D341Med (cell line): ENCODE measurements around the gene SYCE3.
A peak's percentile ranks its signal among the peaks of the same experiment; 100 is the strongest.
"Not testable (repeated sequence)": the region's sequence is repeated elsewhere in the genome, so short reads cannot be mapped to it uniquely, and the experiment has no call there.

ENCODE experiments used
- DNase-seq: peaks from one replicate; pipeline ENCODE4 v3.0.0; 2012; ENCODE audit warnings: low spot score

SYCE3 gene

GRCh38 chr22:50562523-50563412 is at the start of gene SYCE3:
SYCE3 (minus strand) TSS chr22:50562919; CDS start chr22:50556405, 6,514 bp downstream.
- peak; percentile 97 for DNase-seq

GRCh38 chr22:50612168-50612527 is 49.4 kb upstream of the SYCE3 start:
- DNase-seq, result no peak

GRCh38 chr22:50611341-50612060 is 48.8 kb upstream of the SYCE3 start:
- DNase-seq, result no peak

GRCh38 chr22:50610581-50610980 is 47.9 kb upstream of the SYCE3 start:
- no peak for DNase-seq

- no peak for DNase-seq
These were observed 47.3 kb upstream of the SYCE3 start for GRCh38 chr22:50610041-50610451.

GRCh38 chr22:50609599-50609998 is 46.9 kb upstream of the SYCE3 start:
- DNase-seq, result no peak

GRCh38 chr22:50608996-50609395 is 46.3 kb upstream of the SYCE3 start:
- DNase-seq, result no peak

GRCh38 chr22:50608058-50608840 is 45.5 kb upstream of the SYCE3 start:
- DNase-seq, result not testable (repeated sequence)

GRCh38 chr22:50607659-50608020 is 44.9 kb upstream of the SYCE3 start:
- no peak for DNase-seq

GRCh38 chr22:50606946-50607658 is 44.4 kb upstream of the SYCE3 start:
- no peak for DNase-seq

GRCh38 chr22:50606165-50606945 is 43.6 kb upstream of the SYCE3 start:
- DNase-seq, result no peak

- DNase-seq, result no peak
These were observed 42.9 kb upstream of the SYCE3 start for GRCh38 chr22:50605613-50606074.

- no peak for DNase-seq
These were observed 42.4 kb upstream of the SYCE3 start for GRCh38 chr22:50605002-50605612.

GRCh38 chr22:50604256-50605001 is 41.7 kb upstream of the SYCE3 start:
- DNase-seq, result peak; percentile 28

- peak; percentile 25 for DNase-seq
These were observed 41.0 kb upstream of the SYCE3 start for GRCh38 chr22:50603511-50604255.

GRCh38 chr22:50602338-50602700 is 39.6 kb upstream of the SYCE3 start:
- no peak for DNase-seq

- DNase-seq, result peak; percentile 51
These were observed 39.1 kb upstream of the SYCE3 start for GRCh38 chr22:50601669-50602337.

- peak; percentile 56 for DNase-seq
These were observed 38.4 kb upstream of the SYCE3 start for GRCh38 chr22:50600967-50601668.
